Inflammatory macrophage (primary cell): ENCODE data around the gene ABLIM2.

ENCODE experiments used
- DNase-seq, 2 donors: peaks; one replicate each; pipeline ENCODE4 v3.0.0-alpha.2; 2020 to 2022

Gene ABLIM2

DNA sequence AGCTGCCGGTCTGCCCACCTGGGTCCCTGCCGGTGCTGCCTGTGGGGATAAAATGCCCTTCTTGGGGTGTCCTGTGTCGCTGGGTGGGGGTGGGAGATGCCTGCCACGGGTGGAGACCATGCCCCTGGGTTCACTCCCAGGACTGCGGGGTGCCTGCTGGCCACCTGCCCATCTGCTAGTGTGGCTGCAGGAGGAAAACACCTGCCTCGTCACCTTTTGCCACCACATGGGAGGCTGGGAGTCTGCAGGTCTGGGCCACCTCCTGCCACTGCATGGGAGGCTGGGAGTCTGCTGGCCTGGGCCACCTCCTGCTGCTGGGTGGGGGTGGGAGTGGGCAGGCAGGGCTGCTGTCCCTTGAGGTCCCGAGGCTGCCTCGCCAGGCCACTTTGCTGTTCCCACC, 160.2 kb downstream of the ABLIM2 start:
- no peak for DNase-seq

DNA sequence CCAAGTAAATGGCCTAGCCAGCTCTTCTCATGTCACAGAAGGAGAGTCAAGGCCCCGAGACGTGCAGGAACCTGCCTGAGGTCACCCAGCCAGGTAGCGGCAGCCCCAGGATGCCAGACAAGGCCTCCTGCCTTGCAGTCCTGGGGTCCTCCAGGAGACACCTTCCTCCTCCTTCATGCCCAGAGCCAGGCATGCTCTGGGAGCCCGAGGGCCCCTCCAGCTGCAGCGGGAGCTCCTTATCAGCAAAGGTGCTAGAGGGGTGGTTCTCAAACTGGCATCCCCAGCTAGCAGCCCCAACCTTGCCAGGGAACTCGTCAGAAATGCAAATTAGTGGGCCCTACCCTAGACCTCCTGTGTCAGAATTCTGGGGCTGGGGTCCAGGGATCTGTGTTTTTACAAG, 162.7 kb downstream of the ABLIM2 start:
- no peak for DNase-seq

DNA sequence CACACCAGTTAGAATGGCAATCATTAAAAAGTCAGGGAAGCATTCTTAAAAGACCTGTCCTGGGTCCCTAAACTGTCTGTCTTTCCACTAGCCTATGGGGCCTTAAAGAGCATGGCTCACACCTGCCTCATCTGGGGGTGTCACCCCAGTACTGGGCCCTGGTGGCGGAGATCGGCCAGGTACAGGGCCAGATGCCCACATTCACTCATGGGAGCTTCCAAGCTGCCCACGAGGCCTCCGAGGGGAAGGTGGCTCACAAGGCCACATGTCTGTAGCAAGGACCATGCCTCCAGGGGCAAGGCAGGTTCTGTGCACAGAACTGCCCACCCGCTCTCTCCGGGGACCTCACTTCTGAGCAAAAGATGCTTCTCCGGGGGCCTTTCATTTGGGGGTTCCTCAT, 163.5 kb downstream of the ABLIM2 start:
- no peak for DNase-seq

DNA sequence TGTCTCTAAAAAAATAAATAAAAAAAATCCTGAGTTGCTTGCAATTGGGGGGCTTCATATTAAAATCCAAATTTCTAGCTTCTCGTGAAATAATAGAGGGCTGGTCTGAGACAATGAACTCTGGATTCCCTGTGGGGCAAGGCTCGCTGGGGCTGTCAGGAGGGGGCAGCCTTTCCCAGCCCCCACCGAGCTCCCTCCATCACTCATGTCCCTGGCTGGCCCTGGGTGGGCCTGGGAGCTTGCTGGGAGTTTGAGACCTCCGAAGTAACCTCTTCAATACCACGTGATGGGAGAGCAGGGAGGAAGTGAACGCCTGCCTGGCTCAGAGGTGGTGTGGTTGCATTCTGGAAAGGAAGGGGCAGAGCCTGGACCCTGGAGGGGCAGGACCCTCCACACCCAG, 164.9 kb downstream of the ABLIM2 start:
- DNase-seq: no peak

DNA sequence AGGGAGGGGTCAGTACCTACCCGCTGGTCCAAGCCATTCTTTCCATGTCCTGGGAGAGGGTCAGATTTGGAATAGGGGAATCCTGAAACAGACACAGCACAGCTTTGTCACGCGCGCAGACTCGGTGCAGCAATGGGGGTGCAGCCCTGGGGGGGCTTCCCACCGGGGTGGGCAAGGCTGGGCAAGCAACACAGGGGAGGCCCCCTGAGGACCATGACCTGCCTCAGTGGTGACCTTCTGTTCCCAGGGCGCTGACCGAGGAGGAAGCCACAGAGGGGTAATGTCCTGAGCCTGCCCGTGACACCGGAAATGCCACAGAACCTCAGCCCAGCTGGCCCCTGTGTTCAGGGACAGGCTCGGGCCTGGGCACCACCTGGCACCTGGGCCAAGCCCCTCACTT, 165.8 kb downstream of the ABLIM2 start:
- DNase-seq: no peak

DNA sequence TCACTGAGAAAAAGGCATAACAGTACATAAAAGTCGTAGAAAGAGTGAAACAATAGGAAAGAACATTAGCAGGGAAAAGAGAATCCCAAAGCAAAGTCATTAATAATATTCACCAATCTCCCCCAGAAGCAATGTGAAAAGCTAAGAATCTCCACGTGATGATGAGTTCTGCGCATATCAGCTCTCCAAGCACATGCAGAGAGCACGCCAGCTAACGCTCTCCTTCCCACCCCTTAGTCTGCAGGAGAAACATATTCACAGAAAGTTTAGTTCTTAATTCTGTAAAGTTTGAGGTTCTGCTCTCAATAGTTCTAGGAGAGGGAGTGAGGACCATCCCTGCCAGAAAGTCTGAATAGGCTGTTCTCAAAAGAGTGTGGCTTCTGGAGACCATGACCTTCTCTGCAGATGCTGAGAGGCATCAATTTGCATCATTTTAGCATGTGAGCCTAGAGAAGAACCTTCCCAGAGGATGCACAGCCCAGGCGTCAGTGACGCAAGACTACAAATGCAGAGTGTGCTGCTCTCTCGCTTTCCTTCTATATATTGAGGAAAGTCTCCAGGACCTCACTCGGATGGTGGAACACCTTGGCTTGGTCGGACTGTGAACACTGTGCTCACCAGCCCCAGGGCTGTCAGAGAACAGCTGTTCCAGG, 167.7 kb downstream of the ABLIM2 start:
- DNase-seq: no peak

DNA sequence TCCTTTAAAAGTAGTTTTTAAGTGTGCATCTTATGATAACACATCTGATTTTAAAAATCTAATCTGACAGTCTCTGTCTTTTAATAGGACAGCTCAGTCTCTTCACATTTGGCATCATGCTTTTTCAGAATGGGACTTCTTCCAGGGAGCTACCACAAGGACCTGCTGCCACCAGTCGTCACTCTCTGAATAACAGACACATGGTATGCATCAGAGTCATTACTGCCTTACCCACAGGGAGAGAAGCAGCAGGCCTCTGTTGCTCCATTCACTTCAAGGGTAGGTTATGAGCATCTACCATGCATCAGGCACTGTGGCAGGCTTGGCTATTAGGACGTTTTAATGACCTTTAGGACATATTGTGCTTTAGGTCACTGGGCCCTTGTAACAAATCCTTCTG, 169.0 kb downstream of the ABLIM2 start:
- no peak for DNase-seq

DNA sequence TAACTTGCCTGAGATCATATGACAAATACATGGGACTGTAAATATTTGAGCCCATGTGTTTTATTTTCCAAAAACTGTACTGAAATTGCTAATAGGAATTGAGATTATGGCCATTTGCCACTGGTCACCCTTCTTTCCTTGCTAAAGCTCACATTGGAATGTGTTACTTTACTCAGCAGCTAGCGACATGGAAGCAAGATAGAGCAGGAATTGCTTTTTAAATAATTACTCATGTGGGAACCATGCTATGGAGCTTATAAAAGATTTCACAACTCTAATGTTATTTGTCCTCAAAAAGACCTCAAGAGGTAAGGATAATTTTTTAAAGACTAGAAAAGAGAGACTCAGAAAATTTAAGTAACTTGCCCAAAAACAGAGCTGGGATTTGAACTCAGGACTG, 170.2 kb downstream of the ABLIM2 start:
- DNase-seq: no peak

DNA sequence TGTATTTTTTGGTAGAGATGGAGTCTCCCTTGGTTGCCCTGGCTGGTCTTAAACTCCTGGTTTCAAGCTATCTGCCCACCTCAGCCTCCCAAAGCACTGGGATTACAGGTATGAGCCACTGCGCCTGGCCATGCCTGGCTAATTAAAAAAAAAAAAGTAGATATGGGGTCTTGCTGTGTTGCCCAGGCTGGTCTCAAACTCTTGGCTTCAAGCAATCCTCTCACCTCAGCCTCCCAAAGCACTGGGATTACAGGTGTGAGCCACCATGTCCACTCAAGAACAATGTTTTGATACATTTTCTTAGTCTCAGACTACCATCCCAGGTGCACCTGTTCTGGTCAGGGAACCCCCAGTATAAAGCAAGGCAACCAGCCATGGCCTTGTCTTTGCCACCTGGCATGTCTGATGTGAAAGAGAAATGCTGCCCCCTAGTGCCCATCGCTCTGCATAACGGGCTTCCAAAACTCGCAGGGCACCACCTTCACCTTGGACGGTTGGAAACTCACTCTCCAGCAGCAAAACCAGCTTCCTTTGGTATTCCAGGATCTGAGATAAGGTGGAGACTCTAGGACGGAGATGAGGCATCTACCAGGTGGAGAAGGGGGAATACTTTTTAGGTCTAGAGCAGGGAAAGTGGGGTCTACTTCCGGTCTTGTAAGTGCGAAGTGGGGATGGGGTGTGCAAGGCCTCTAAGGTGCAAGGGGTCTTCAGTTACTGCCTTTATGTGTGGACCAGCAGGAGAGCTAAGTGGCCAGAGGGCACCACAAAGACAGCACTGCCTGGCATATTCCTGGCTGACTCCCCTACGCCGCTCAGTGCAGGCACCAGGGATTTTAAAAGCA, 171.2 kb downstream of the ABLIM2 start:
- peak; percentile 60 to 72 for DNase-seq

DNA sequence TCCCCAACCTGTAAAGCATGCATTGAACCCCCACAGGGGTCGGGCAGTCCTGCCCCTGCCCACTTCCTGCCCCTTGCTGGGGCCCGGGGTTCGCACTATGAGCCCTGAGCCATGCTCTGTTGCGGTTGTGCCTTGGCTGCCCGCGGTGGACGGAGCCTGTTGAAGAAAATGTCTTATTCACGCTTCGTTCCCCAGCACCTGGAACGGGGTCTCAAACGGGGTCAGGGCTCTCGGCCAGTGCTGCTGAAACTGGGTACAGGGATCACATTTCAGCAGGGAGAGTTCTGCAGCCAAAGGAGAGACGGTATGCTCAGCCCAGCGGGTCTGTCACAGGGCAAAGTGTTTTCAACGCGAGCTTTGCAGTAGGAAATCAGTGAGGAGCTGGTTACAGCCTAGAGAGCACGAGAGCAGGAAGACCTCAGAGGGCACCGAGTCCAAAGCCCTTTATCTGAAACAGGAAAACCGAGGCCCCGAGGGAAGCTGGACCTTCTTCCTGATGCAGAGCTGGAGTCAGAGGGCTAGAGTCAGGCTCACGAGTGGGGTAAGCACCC, 172.6 kb downstream of the ABLIM2 start:
- no peak for DNase-seq

DNA sequence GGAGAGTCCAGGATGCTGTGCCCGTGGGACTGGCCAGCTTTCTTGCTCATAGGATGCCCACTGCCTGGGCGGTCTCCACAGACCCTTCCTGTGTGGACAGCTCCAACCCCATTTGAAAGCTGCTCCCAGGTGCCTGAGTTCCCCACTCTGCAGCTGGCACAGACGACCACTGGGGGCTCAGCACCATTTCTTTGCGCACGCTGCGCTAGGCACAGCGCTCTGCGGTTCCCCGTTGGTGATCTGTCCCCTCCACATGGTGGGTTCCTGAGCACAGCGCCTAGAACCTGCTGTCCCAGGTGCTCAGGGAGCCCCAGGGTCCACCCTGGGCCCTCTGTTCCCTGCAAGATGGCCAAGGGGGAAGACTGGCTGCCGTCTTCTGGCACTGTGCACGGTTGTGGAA, 173.5 kb downstream of the ABLIM2 start:
- no peak for DNase-seq

DNA sequence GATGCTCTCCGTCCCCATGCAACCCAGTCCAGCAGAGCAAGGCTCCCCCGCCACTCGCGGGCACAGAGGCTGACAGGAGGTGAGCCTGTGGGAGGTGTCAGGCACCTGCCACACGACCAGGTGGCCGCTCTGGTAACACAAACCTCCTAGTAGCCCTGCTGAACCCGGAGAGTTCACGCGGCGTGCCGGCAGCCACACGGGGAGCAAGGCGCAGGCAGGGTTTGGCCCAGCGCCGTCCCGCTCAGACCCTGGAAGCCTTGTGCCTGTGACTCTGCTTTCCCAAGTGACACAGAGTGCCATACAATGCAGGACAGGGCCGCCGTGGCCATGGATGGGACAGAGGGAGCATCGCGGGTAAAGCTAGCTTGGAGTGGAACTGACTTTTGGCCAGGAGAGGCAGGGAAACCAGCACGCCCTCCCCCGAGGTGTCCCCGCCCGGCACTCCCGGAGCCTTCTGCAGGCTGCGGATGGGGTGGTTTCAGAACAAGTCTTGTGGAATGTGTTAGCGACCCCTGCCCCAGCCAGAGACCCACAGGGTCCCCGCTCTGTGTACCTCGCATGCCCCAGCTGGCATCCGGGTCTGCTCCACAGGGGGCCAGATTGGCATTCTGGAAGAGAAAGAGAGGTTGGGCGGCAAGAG, 174.2 kb downstream of the ABLIM2 start:
- no peak for DNase-seq

DNA sequence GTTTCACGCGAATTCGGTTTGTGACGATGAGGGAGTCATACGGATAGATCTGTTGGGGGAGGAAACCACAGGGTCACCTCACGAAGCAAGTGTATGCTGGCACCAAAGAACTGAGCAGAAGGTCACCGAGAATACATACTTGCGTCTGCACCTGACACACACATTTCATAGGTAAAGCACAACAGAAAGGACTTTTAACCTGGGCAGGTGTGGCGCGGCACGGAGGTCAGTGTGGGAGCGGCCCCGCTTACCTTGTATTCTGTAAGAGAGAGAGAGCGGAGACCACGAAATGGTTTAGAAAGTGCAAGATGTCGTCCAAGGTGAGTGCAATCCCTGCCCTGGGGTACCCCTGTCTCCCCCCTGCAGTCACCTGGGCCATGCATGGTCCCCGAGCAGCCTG, 175.3 kb downstream of the ABLIM2 start:
- no peak for DNase-seq

DNA sequence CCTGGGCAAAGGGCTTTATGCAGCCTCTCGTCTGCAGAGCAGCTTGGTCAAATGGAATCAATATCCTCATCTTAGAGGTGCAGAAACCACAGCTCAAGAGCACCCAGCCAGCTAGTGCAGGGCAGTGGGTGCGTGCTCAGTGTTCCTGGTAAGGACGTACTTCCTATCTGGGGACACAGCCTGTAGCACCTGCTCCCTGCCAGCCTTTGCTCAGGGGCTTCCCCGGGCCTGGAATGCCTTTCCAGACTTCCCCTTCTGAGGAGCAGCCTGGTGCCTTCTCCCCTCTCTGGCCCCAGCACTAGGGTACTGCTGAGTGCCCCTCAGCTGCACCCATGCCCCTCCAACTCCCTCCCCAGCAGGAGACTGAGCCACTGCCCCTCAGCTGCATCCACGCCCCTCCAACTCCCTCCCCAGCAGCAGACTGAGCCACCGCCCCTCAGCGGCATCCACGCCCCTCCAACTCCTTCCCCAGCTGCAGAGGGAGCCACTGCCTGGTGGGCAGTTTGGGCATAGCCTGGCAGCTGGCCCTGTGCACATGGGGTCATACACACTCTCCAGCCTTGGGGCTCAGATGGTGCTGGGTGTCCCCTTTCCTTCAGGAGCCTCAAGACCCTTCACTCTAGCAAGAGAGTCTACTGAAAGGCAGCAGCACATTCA, 176.7 kb downstream of the ABLIM2 start:
- DNase-seq: no peak

DNA sequence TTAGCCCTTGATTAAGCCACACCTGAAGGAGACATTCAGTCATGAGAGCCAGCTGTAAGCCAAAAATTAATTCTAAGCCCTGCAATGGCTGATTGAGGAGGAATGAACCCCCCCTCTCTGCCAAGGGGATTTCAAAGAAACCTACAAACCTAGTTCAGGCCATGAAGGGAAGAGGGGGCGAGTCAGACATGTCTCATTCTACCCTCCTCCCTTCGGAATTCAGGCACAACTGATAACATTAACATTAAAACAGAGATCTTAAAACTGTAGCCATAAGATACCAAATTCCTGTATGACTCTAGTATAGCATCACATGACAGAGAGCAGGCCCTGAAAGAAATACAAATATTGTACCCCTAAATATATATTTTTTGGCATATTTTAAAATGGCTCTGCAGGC, 178.6 kb downstream of the ABLIM2 start:
- DNase-seq: no peak

DNA sequence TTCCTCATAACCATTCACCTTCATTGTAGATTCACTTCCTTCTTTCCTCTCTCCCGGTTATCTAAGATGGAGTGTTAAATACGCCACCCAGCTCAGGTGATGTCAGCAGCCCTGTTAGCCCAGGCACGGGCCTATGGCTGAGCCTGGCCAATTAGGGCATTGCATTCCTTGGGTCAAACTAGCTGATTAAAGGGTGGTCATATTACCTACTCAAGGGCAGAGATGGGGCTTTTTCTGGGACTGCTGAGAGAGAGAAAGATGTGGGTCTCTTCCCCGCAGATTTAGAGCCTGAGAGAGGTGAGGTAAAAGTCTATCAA, 179.0 kb downstream of the ABLIM2 start:
- DNase-seq: no peak

DNA sequence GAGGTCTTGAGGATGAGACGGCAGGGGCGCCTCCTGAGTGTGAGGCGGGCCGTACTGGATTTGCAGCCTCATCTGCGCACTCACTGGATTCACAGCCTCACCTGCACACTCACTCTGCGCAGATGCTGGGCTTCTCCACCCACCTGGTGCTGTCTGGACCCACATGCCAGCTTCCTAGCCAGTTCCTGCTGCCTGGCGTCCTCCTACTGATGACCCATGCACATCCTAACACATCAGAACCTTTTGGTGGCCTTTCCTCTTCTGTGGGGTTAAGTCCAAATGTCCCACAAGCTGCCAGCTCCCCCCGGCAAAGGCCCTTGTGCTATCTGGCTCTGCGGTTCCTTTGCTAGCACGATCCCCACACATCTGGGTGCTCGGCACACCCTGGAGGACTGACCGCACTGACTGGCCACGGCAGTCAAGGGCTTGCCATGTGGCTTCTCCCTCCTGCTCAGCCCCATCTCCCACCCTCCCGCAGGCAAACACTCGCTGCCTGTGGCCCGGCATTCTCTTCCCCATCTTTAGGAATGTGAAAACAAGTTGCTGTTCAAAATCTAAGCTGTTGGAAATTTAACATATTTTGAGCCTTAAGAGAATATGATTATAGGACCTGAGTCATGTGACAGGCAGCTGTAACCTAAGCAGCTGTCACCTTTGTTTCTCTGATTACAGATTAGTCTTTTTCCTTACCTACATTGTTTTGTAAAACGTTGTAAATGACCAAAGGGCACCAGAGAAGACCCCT, 179.5 kb downstream of the ABLIM2 start:
- DNase-seq: no peak

DNA sequence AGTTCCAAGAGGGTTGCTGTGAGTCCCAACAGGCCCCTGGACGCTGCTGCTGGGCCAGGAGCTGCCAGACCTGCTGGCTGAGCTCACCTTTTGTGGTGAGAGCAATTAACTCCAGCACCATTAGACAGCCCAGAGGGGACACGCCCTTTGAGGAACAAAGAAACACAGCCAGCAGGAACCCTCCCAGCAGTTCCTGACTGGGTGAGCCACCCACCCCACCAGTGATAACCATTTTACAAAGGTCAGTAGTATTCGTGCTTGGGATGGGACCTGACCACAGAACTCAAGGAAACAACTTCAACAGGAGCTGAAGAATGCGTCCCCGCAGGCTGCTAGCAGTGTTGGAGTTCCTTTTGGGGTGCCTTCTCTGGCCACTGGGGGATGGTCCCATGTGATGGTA, 180.1 kb downstream of the ABLIM2 start:
- no peak for DNase-seq

DNA sequence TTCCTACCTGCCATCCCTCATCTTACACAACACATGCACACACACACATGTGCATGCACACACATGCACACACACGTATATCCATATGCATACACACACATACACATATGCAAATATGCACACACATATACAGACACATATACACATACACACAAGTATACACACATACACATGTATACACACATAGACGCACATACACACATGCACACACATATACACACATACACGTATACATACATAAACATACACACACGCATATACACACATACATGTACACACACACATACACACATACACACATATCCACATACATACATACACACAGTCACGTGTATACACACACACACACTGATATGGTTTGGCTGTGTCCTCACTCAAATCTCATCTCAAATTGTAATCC, 182.0 kb downstream of the ABLIM2 start:
- DNase-seq: no peak

DNA sequence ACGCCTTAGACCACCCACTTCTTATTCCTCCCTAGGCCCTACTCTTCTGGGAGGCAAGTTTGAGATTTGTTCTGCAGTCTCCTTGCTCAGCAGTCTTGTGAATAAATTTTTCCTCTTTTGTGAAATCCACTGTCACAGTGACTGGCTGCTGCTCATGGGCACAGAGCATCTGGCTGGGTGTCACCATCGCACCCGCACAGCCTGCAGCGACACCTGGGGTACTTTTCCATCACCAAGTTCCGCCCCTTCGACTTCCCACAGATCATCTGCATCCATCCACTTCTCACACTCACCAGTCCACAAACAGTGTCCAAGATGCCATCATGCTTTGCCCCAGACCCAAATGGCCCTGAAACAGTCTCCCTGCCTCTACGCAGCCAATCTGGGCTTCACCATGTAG, 182.6 kb downstream of the ABLIM2 start:
- DNase-seq: no peak

DNA sequence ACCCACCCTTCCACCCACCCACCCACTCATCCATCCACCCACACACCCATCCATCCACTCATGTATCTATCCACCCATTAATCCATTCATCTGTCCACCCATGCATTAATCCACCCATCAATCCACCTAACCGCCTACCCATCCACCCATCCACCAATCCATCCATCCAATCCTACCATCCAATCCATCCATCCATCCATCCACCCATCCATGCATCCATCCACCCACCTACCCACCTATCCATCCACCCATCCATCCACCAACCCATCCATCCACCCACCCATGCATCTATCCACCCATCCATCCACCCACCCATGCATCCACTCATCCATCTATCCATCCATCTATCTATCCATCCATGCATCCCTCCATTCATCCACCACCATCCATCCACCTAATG, 184.2 kb downstream of the ABLIM2 start:
- DNase-seq: no peak

DNA sequence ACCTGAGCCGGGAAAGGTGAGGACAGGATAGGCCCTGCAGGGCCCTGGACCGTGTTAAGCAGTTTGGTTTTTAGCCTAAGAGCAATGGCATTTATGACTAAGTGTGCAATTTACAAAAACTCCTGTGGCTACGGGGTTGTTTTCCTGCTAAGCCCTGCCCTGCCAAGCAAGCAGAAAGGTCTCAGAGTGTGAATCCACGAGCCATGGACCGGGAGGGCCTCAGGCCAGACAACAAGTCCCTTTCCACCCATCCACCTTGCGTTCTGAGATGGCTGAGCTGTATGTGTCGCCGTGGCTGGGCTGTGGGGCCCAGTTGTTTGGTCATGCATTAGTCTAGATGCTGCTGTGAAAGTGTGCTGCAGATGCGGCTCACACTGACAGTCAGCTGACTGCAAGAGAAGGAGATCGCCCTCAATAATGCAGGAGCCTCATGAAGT, 185.1 kb downstream of the ABLIM2 start:
- no peak for DNase-seq
